GM21381 (cell line): ENCODE measurements around the gene RAB25.
"Not testable (repeated sequence)": the region's sequence is repeated elsewhere in the genome, so short reads cannot be mapped to it uniquely, and the experiment has no call there.

ENCODE experiments used
- ATAC-seq: cut with Tn5 transposase; IDR thresholded peaks from one replicate; pipeline ENCODE4 v1.9.1; 2021; ENCODE audit warnings: mild to moderate bottlenecking, moderate library complexity; ENCODE audit not compliant: unreplicated experiment

RAB25 gene

GRCh38 chr1:156060937-156061636 is at the start of gene RAB25:
RAB25 (plus strand) TSS chr1:156061160; CDS start chr1:156061401, 241 bp downstream.
- ATAC-seq, result no peak

GRCh38 chr1:156012051-156012817 is 48.7 kb upstream of the RAB25 start:
- peak; percentile 78 for ATAC-seq

DNA sequence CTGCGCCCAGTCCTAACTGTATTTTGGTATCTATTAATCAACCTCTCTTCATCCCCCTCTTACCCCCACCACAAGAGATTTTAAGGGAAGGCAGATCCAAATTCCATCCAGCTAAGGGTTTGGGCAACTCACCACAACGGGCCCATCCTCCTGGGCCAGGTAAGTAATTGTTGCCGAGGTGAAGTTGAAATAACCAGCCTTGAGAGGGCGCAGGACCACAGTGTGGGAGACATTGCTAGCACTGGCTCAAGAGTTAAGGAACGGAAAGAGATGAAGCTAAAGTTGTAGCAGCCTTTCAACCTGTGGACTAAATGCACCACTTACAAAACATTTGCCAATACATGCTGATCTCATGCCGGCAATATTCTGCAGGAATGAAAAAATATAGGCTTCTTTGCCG is 46.1 kb upstream of the RAB25 start:
- no peak for ATAC-seq

- no peak for ATAC-seq
These were observed 41.0 kb upstream of the RAB25 start for GRCh38 chr1:156019946-156020292.

- ATAC-seq, result peak; percentile 97
These were observed 40.5 kb upstream of the RAB25 start, which contains the start of gene SSR2 for GRCh38 chr1:156020293-156021092. SSR2 (minus strand) TSS chr1:156020951; CDS start chr1:156020167, 784 bp downstream.

DNA sequence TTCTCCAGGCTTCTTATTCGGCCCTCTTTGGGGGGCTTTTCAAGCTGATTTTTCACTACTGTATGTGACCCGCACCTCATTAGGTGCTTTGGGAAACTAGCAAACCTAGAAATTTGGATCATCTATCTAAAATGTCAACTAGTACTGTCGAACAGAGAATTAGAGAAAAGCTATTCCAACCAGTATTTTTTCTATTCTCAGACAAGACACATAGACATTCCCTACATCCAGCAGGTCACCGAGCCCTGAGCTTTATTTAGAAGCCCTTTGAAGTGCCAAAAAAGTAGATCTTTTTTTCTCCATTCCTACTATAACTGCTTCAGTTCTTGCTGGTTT is 39.9 kb upstream of the RAB25 start:
- ATAC-seq, result no peak

- no peak for ATAC-seq
These were observed 39.0 kb upstream of the RAB25 start for GRCh38 chr1:156021954-156022353.

DNA sequence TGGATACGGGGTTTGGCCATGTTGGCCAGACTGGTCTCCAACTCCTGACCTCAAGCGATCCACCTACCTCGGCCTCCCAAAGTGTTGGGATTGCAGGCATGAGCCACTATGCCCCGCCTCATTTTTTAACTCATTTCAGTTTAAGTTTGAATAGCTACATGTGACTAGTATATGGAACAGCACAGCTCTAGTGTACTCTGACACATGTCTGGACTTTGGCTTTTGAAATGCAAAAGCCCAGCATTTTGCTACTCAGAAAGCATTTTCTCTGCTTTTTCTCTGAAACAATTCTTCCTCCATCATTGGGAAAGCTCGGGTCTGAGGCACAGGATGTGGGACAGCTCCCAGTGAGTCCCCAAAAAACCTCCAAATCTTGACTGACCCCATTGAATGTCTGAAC is 36.2 kb upstream of the RAB25 start:
- no peak for ATAC-seq

DNA sequence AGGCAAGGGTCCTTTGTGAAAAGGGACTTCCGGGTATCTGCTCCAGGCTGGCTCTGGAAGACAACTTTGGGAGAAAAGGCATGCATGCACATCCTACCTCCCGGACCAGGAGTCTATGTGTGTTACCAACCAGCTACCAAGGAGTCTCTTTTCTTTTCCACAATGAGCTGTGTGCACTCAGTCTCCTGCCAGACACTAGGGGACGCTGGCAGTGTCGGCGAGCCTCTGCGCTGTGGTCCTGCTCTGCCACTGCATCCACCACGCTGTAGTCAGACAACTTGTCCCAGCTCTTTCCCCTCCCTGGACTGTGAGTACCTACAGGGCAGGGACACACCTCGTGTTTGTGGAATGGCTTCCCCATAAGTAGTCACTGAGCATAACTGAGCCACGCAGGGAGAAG is 35.1 kb upstream of the RAB25 start:
- no peak for ATAC-seq

DNA sequence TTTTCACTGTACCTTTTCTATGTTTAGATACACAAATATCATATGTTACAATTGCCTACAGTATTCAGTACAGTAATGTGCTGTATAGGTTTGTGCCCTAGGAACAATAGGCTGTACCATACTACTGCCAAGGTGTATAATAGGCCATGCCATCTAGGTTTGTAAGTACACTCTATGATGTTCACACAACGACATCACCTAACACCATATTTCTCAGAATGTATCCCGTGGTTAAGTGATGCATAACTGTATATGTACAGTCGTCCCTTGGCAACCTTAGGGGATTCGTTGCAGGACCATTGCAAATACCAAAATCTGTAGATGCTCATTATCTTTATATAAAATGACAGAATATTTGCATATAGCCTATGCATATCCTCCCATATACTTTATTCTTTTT is 34.4 kb upstream of the RAB25 start:
- ATAC-seq, result no peak

DNA sequence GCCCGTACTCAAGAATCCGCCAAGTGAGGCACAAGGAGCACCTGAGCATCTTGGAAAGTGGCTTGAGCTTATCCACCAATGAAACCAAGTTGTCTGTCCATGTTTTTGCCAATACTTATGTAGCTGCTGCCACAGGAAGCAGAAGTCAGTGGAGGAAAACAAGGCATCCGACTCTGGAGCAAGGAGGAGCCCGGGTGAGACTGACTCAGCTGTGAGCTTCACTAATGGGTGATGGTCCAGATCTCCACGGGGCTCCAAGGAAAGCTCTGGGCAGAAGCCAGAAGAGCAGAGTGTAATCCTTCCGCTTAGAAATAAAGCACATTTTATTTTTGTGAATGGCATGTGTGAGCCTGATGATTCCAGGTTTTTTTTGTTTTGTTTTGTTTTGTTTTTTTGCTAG is 27.9 kb upstream of the RAB25 start:
- no peak for ATAC-seq

DNA sequence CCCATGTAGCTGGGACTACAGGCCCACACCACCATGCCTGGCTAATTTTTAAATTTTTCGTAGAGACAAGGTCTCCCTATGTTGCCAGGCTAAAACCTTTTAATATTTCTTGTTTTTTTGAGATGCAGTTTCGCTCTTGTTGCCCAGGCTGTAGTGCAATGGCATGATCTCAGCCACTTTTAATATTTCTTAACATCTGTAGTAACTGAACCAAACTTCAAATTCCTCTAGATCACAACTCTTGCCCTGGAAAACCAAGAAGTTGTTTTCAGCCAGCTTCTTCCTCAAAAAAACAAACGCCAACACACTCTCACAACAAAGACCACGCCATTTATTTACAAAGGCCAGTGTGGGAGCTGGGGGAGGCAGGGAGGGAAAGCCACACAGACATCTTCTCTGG is 26.0 kb upstream of the RAB25 start:
- not testable (repeated sequence) for ATAC-seq

DNA sequence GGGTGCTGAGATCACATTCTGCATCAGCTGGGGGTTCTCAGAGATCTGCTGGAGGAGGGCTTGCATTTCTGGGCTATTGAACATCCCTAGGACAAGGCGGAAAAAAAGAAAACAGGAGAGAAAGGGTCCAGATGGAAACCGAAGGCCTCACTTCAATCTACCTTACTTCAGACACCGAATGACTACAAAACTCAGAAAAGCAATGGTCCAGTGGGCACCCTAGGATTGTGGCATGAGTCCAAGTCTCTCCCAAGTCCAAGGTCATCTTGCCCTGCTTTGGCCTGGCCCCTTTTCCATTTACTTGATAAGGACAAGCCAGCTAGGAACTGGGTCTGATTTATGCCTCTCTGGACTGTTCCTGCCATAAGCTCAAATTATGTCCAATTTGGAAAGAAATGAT is 18.1 kb upstream of the RAB25 start:
- no peak for ATAC-seq

- ATAC-seq, result no peak
These were observed 15.9 kb upstream of the RAB25 start for GRCh38 chr1:156045076-156045475.

DNA sequence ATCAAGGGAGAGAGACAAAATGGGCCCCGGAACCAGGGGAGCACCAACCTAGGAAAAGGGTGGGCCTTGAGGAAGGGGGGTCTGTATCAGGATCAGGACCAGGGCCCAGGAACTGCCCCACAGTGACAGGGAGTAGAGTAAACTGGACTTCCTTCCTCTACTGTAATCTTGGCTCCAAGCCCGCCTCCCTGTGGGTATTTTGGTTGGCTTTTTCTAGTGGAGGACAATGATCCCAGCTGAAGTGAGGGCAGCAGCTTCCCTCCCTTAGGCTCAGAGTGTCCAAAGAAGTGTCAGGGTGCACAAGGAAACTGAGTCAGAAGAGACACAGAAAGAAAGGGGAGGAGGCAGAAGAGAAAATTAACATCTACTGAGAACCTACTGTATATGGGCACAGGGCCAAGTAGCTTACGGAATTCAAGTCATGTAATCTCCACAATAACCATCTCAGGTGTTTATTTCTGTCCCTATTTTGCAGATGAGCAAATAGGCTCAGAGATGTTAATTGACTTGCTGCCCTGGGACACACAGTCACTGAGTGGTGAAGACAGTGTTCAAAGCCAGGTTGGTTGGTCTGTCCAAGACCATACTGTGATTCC is 12.2 kb upstream of the RAB25 start:
- no peak for ATAC-seq

DNA sequence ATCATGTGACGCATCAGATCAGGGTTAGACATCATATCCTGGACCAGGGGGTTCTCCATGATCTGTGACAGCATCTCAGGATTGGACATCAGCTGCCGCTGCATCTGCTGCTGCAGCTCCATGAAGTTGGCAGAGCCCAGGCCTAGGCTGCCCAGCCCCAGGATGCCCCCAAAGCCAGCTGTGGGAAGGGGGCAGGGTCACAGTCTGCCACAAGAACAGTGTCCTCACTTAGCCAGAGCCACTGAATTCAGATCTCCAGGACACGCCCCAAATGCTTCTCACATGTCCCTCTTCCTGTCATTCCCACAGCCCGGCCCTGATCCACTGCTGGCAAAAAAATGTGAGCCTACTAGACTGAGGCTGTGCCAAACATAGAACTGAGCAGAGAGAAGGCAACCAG is 10.6 kb upstream of the RAB25 start:
- ATAC-seq, result no peak

GRCh38 chr1:156051011-156051725 is 9.8 kb upstream of the RAB25 start:
- ATAC-seq, result no peak

- no peak for ATAC-seq
These were observed 7.8 kb upstream of the RAB25 start for GRCh38 chr1:156052862-156053767.

DNA sequence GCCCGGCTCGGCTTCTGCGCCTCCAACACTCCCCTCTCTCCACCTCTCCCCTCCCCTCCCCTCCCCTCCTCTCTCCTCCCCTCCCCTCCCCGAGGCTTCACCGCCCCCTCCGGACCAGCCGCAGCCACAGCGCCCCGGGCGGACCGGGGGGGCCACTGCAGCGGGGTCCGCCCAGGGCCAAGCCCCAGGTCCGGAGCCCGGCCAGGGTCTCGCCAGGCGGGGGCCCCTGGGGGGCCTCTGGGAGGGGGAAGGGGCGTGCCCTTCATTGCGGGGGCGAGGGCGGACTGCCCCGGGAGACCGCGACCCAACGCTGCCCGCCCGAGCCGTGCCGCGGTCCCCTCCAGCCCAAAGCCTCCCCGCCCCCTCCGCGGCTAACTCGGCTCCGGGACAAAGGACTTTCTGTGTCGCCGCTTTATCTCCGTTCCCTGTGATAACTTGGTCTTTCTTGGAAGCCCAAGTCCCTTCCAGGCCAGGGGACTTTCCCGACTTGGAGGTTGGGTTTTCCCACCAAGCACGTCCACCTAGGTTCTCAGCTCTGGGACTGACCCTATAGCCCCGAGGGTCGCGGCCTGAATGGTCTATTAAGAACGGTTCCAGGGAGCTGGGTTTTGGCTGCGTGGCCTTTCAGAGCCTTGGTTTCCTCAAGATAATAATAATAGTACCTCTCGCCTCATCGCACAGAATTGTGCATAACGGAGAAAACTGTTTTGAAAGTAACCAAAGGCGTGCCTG is 7.0 kb upstream of the RAB25 start, which contains the start of gene UBQLN4:
Gene UBQLN4, minus strand, starts transcription at position 31 of the 732 bp plus-strand sequence. CDS start 97 bp downstream, outside the sequence.
- peak; percentile 61 for ATAC-seq
